ENCODE data around the gene ERBB2. TPM values are rescaled to one million over a fixed set of nuclear protein-coding genes. Genes with fewer than 3 reads are reported as not detected.
A peak's percentile ranks its signal among the peaks of the same experiment; 100 is the strongest.

The ERBB2 gene
- total RNA-seq, 1 donor from 2014 or later, result 14.5 TPM

GRCh38 chr17:39752241-39752881 lies 52.5 kb downstream of the ERBB2 start:
- TF ChIP-seq, protein P1, sequence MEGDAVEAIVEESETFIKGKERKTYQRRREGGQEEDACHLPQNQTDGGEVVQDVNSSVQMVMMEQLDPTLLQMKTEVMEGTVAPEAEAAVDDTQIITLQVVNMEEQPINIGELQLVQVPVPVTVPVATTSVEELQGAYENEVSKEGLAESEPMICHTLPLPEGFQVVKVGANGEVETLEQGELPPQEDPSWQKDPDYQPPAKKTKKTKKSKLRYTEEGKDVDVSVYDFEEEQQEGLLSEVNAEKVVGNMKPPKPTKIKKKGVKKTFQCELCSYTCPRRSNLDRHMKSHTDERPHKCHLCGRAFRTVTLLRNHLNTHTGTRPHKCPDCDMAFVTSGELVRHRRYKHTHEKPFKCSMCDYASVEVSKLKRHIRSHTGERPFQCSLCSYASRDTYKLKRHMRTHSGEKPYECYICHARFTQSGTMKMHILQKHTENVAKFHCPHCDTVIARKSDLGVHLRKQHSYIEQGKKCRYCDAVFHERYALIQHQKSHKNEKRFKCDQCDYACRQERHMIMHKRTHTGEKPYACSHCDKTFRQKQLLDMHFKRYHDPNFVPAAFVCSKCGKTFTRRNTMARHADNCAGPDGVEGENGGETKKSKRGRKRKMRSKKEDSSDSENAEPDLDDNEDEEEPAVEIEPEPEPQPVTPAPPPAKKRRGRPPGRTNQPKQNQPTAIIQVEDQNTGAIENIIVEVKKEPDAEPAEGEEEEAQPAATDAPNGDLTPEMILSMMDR (IDR thresholded peaks at IDR 0.05; ENCODE audit: partially characterized antibody, unreplicated experiment), result no peak
- H3K9me3 Mint-ChIP-seq (ENCODE audit: unreplicated experiment), result peaks cover 1% of the 10 kb centered on the region
- H3K4me3 Mint-ChIP-seq (ENCODE audit: unreplicated experiment), result no peak overlapping the region
- no peaks in the 10 kb centered on the region for H3K36me3 Mint-ChIP-seq (ENCODE audit: unreplicated experiment)
- H3K27me3 Mint-ChIP-seq (ENCODE audit: unreplicated experiment), result peaks cover 9% of the 10 kb centered on the region
- H3K27ac Mint-ChIP-seq (ENCODE audit: unreplicated experiment), result no peak overlapping the region
- H3K4me1 Mint-ChIP-seq (ENCODE audit: low read depth, unreplicated experiment), result peaks cover 2% of the 10 kb centered on the region
- DNase-seq, result no peak

DNA sequence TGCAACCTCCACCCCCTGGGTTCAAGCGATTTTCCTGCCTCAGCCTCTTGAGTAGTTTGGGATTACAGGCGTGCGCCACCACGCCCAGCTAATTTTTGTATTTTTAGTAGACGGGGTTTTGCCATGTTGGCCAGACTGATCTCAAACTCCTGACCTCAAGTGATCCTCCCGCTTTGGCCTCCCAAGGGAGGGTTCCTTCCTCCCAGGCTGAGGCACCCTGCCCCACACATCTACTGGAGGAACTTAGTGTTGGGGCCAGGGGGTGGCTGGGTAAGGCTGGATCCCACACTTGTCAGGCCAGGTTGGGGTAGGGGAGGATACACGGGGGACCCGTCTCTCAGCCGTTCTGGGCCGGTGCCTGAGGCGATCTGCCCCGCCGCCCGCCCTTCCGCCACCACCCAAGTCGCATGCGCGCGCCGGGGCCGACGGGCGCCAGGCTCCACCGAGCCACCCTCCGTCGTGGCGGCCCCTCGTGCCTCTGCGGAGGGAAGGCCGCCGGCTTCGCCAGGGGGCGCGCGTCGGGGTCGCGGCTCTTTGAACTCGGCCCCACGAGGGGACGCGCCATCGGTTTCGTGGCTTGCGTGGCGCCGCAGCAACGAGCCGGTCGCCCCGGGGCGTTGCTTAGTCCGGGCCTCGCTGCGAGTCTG lies 53.8 kb downstream of the ERBB2 start:
- no peak overlapping the region for H3K27ac Mint-ChIP-seq (ENCODE audit: unreplicated experiment)
- H3K4me3 Mint-ChIP-seq (ENCODE audit: unreplicated experiment), result peak overlapping the region; percentile 59
- TF ChIP-seq, protein P1 (IDR thresholded peaks at IDR 0.05; ENCODE audit: partially characterized antibody, unreplicated experiment), result no peak
- H3K9me3 Mint-ChIP-seq (ENCODE audit: unreplicated experiment), result peaks cover 1% of the 10 kb centered on the region
- DNase-seq, result peak; percentile 56
- no peaks in the 10 kb centered on the region for H3K36me3 Mint-ChIP-seq (ENCODE audit: unreplicated experiment)
- peaks cover 2% of the 10 kb centered on the region for H3K4me1 Mint-ChIP-seq (ENCODE audit: low read depth, unreplicated experiment)
- H3K27me3 Mint-ChIP-seq (ENCODE audit: unreplicated experiment), result peaks cover 9% of the 10 kb centered on the region

DNA sequence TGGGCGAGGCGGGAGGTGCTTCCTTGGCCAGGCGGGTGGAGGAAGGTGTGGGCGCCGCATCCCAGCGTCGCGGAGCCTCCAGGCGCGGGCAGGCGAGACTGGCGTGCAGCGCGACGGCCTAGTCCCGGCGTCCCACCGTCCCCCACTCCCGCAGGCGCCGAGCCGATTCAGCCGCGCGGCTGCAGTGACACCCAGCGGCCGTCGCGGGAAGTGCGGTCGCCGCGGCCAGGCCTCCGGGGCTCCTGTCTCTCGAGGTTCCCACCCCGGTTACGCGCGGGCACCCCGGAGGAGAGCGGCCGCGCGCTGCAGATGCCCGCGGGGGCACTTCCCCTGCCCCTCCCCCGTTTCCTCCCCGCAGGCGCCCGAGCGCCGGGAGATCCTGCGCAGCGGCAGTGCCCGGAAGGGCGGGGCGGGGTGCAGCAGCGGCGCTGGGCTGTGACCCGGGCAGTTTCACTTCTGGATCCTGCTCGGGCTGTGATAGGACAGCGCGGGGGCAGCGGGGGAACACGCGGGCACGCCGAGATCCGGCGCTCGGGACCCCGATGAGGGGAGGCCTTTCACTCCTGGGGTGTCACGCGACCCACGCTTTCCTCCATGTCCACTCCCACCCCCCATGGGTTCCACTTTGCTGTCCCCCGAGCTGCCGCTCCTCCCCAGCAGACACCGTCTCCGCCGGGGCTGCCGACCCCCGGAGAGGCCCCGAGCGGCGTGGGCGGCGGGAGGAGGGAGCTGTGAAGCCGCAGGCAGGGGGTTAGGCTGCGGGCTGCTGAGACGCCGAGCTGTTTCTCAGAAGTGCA lies 54.5 kb downstream of the ERBB2 start:
- DNase-seq, result peak; percentile 87
- Mint-ChIP-seq H3K4me3 (ENCODE audit: unreplicated experiment) (no peak overlapping the region), H3K36me3 (ENCODE audit: unreplicated experiment) (no peaks in the 10 kb centered on the region), H3K27me3 (ENCODE audit: unreplicated experiment) (peaks cover 9% of the 10 kb centered on the region), H3K27ac (ENCODE audit: unreplicated experiment) (no peak overlapping the region), H3K9me3 (ENCODE audit: unreplicated experiment) (peaks cover 1% of the 10 kb centered on the region), H3K4me1 (ENCODE audit: low read depth, unreplicated experiment) (peaks cover 2% of the 10 kb centered on the region)
- TF ChIP-seq, protein P1 (IDR thresholded peaks at IDR 0.05; ENCODE audit: partially characterized antibody, unreplicated experiment), result peak; percentile 99

GRCh38 chr17:39754958-39755553 lies 55.2 kb downstream of the ERBB2 start:
- Mint-ChIP-seq H3K4me1 (ENCODE audit: low read depth, unreplicated experiment) (peaks cover 2% of the 10 kb centered on the region), H3K9me3 (ENCODE audit: unreplicated experiment) (peaks cover 4% of the 10 kb centered on the region), H3K27me3 (ENCODE audit: unreplicated experiment) (peaks cover 9% of the 10 kb centered on the region), H3K4me3 (ENCODE audit: unreplicated experiment) (peak overlapping the region; percentile 25), H3K27ac (ENCODE audit: unreplicated experiment) (no peak overlapping the region), H3K36me3 (ENCODE audit: unreplicated experiment) (no peaks in the 10 kb centered on the region)
- TF ChIP-seq, protein P1 (IDR thresholded peaks at IDR 0.05; ENCODE audit: partially characterized antibody, unreplicated experiment), result no peak
- no peak for DNase-seq
